GM12878 (cell line): ENCODE data around the gene LILRB3. TPM values are rescaled to one million over a fixed set of nuclear protein-coding genes. Genes with fewer than 3 reads are reported as not detected.

Source experiments
- ATAC-seq: fragments of 200-7000 bp; cut with Tn5 transposase; 3 replicates; pipeline ENCODE4 v1.9.1; 2020; ENCODE audit warnings: mild to moderate bottlenecking, moderate library complexity
- BruUV-seq: library from RNA; stranded (reverse); fragments of 400-500 nt; replicated peaks from 2 replicates; lab custom pipeline; 2021; lab: Mats Ljungman, UMichigan
- CTCF ChIA-PET: fragments of 300-600 bp; sonication (Branson Sonifier 250); formaldehyde crosslinking; extraction: SDS; loops from one replicate; lab custom pipeline; 2021; ENCODE audit warnings: inconsistent platforms; lab: Yijun Ruan, JAX
- POLR2A ChIA-PET: fragments of 350-600 bp; formaldehyde crosslinking; extraction: SDS; loops from one replicate; lab custom pipeline; 2021; ENCODE audit warnings: inconsistent platforms; lab: Charles Lee
- RAD21 ChIA-PET: fragments of 300-600 bp; sonication (Branson Sonifier 250); formaldehyde crosslinking; loops from one replicate; lab custom pipeline; 2023; ENCODE audit warnings: antibody characterized with exemption; ENCODE audit not compliant: unreplicated experiment; lab: Charles Lee
- SMC1A ChIA-PET: fragments of 300-600 bp; sonication (Branson Sonifier 250); formaldehyde crosslinking; loops from one replicate; lab custom pipeline; 2023; ENCODE audit not compliant: unreplicated experiment, uncharacterized antibody; lab: Charles Lee
- DNase-seq: peaks from one replicate; pipeline ENCODE4 v3.0.0-alpha.2; 2011; ENCODE audit warnings: low read depth, low spot score
- FAIRE-seq: peaks from 3 replicates; lab custom pipeline; 2011; peaks lifted over from hg19 to GRCh38; lab: Jason Lieb, UNC
- H2AFZ ChIP-seq: 2 replicates; pipeline ENCODE4 v1.6.0; 2011; ENCODE audit warnings: low read depth, low read length, control low read depth; ENCODE audit not compliant: control insufficient read depth
- H3K27ac ChIP-seq: 2 replicates; pipeline ENCODE4 v1.5.1; 2011; ENCODE audit warnings: control low read depth; ENCODE audit not compliant: control insufficient read depth, insufficient read depth
- H3K27me3 ChIP-seq, 2 experiments: replicated peaks in 1 of 2; 2 replicates each; pipeline versions ENCODE4 v1.6.0 to v1.6.1; 2011; ENCODE audit warnings: low read length in 1 of 2; ENCODE audit not compliant: control insufficient read depth in 2 of 2, insufficient read depth in 2 of 2
- H3K36me3 ChIP-seq, 2 experiments: 2 replicates each; pipeline ENCODE4 v1.5.1; 2011; ENCODE audit warnings: low read length in 1 of 2; ENCODE audit not compliant: control insufficient read depth in 2 of 2, insufficient read depth in 2 of 2
- H3K4me1 ChIP-seq: 2 replicates; pipeline ENCODE4 v1.6.1; 2011; ENCODE audit warnings: mild to moderate bottlenecking, low read length, moderate library complexity, mixed read lengths; ENCODE audit not compliant: control insufficient read depth, insufficient read depth
- H3K4me2 ChIP-seq: 2 replicates; pipeline ENCODE4 v1.6.0; 2011; ENCODE audit warnings: control low read depth; ENCODE audit not compliant: control insufficient read depth, insufficient read depth
- H3K4me3 ChIP-seq: fragments of 200-600 bp; sonication (generic); 2 replicates; pipeline ENCODE4 v1.5.1; 2016
- H3K79me2 ChIP-seq: 2 replicates; pipeline ENCODE4 v1.6.0; 2011; ENCODE audit warnings: low read length; ENCODE audit not compliant: control insufficient read depth, insufficient read depth
- H3K9ac ChIP-seq: 2 replicates; pipeline ENCODE4 v1.8.0; 2011; ENCODE audit warnings: low read length, control low read depth, mixed read lengths; ENCODE audit not compliant: control insufficient read depth, insufficient read depth
- H3K9me3 ChIP-seq: replicated peaks from 3 replicates; pipeline ENCODE4 v1.5.1; 2011; ENCODE audit warnings: mild to moderate bottlenecking, low read length; ENCODE audit not compliant: control insufficient read depth, insufficient read depth
- H4K20me1 ChIP-seq: 2 replicates; pipeline ENCODE4 v1.6.0; 2011; ENCODE audit not compliant: control insufficient read depth, insufficient read depth
- CTCF ChIP-seq, 3 experiments: IDR thresholded peaks in 2 of 3; conservative IDR thresholded peaks in 1 of 3; 2 replicates each; pipeline ENCODE4 v1.5.1; 2011; ENCODE audit warnings: low read depth in 3 of 3, low read length in 3 of 3, mild to moderate bottlenecking in 3 of 3, control low read depth in 2 of 3, moderate library complexity in 2 of 3, inconsistent platforms in 1 of 3, mixed read lengths in 1 of 3; ENCODE audit not compliant: control insufficient read depth in 2 of 3, insufficient read depth in 1 of 3; ENCODE audit errors: extremely low read depth in 1 of 3
- NFYB ChIP-seq: IDR thresholded peaks from 2 replicates; pipeline ENCODE4 v1.6.1; 2011; ENCODE audit warnings: low read depth, mild to moderate bottlenecking, low read length, improper control_type of control experiment, moderate library complexity; ENCODE audit not compliant: insufficient read depth
- RAD21 ChIP-seq: IDR thresholded peaks from 2 replicates; pipeline ENCODE4 v1.6.1; 2011; ENCODE audit warnings: mild to moderate bottlenecking, low read depth, low read length, moderate library complexity; ENCODE audit not compliant: insufficient read depth
- SMC3 ChIP-seq: IDR thresholded peaks from 2 replicates; pipeline ENCODE4 v1.6.1; 2011; ENCODE audit warnings: low read length, improper control_type of control experiment, borderline replicate concordance
- WGBS: methylation state at CpG from one replicate; pipeline ENCODE4 v1.1.6; 2016; ENCODE audit warnings: low lambda C conversion rate; ENCODE audit not compliant: insufficient replicate concordance, insufficient coverage; ENCODE audit errors: missing lambda C conversion rate; 5-methylcytosine and 5-hydroxymethylcytosine counted together
- in situ Hi-C: fragments of 300-500 bp; cut with MboI; formaldehyde crosslinking; loops from 9 replicates; pipeline ENCODE4 v1.14.3; 2018; ENCODE audit warnings: mixed read lengths
- intact Hi-C: fragments of 100-400 bp; cut with micrococcal nuclease; formaldehyde crosslinking; loops from one replicate; pipeline ENCODE4 v1.14.2; 2022; ENCODE audit not compliant: unreplicated experiment
- polyA plus RNA-seq, 11 experiments: library from polyadenylated mRNA; depleted of rRNA in 4 of 11; unstranded in 6 of 11; stranded (reverse) in 5 of 11; fragments of >200 nt; fragmentation: Nextera tagmentation in 4 of 11; fragmentation: Illumina TruSeq in 1 of 11; extraction: Ambion mirVana in 4 of 11; extraction: Trizol in 1 of 11; gene quantifications; 1 replicate in 1 of 11; 2 replicates in 10 of 11; pipeline versions ENCODE4 v1.2.1 to v1.2.3, GENCODE V29; 2011 to 2016; ENCODE audit warnings: inconsistent platforms in 2 of 11, missing spikeins in 2 of 11, low read depth in 1 of 11
- total RNA-seq, 4 experiments: library from RNA; depleted of rRNA in 3 of 4; stranded (reverse); fragments of >200 nt in 3 of 4; fragmentation: Illumina TruSeq in 1 of 4; extraction: Trizol in 1 of 4; gene quantifications; 2 replicates each; pipeline versions ENCODE4 v1.2.1 to v1.2.3, GENCODE V29; 2013 to 2021

Gene LILRB3
- total and polyA plus RNA-seq, 10 of the 15 experiments (the other 5 are each of a cell fraction or from before 2014, with no cell fraction given): 0.04 to 1.1 (median 0.18) TPM; not detected in 1

GRCh38 chr19:54266133-54266532 lies 43.3 kb upstream of the LILRB3 start:
- no peaks in the 10 kb centered on the region for H3K79me2 ChIP-seq
- TF ChIP-seq RAD21: peak; percentile 58; the same call in 1 of the 2 replicates
- peak; percentile 66 for TF ChIP-seq SMC3
- peak; percentile 75 to 87 (median 77) for TF ChIP-seq CTCF (IDR thresholded peaks at IDR 0.05 in 2 of 3, conservative IDR thresholded peaks at IDR 0.05 in 1 of 3; ENCODE audit: control insufficient read depth in 2 of 3, extremely low read depth in 1 of 3, insufficient read depth in 1 of 3, low read depth in 3 of 3, low read length in 3 of 3)
- no peak for TF ChIP-seq NFYB
- H3K9me3 ChIP-seq: no peaks in the 10 kb centered on the region
- H3K27me3 ChIP-seq: peaks cover 0 to 3% of the 10 kb centered on the region in 2 experiments; a peak in 1 of 4 replicates
- RAD21 ChIA-PET: interaction anchor here (0.7 to 4.4 kb wide), 10 partner anchors 34 to 1071 kb away, joined by 3 to 22 read pairs (median 3); partner anchors contain the start of gene MBOAT7
- H3K27ac ChIP-seq: no peak overlapping the region
- SMC1A ChIA-PET: interaction anchor here (0.7 to 3.7 kb wide), 15 partner anchors 9 to 172 kb away, joined by 3 to 27 read pairs (median 4); partner anchors contain the start of genes LILRA5, LILRB5, MBOAT7 and TSEN34
- POLR2A ChIA-PET: no interaction called here
- intact Hi-C loops (no loop called here), in situ Hi-C loops (no loop called here)
- peak; percentile 19 for DNase-seq
- BruUV-seq: no TSS peak
- ATAC-seq: peak; percentile 90
- no peak overlapping the region for H2AFZ ChIP-seq
- no peaks in the 10 kb centered on the region for H3K4me1 ChIP-seq
- WGBS: 4% methylated on average over 6 of the region's 6 CpGs
- no peak overlapping the region for H3K4me3 ChIP-seq
- no peaks in the 10 kb centered on the region for H3K36me3 ChIP-seq
- no peaks in the 10 kb centered on the region for H4K20me1 ChIP-seq
- H3K4me2 ChIP-seq: no peak overlapping the region
- FAIRE-seq: peak; percentile 85
- CTCF ChIA-PET: interaction anchor here (0.6 to 7.1 kb wide), 32 partner anchors 9 to 350 kb away, joined by 3 to 60 read pairs (median 4); partner anchors contain the start of genes LENG1, LILRB2, LILRB3 and LILRB5
- H3K9ac ChIP-seq: no peak overlapping the region
